GM10248 (cell line): ENCODE results near the gene CFAP90.

ENCODE experiments used
- CTCF ChIA-PET: fragments of 300-600 bp; sonication (Branson Sonifier 250); formaldehyde crosslinking; extraction: SDS; loops from one replicate; lab custom pipeline; 2021; ENCODE audit warnings: antibody characterized with exemption; lab: Yijun Ruan, JAX
- POLR2A ChIA-PET: fragments of 350-650 bp; sonication (Branson Sonifier 250); formaldehyde crosslinking; extraction: SDS; loops from one replicate; lab custom pipeline; 2020; ENCODE audit warnings: antibody characterized with exemption; lab: Yijun Ruan, JAX
- DNase-seq: peaks from one replicate; pipeline ENCODE4 v3.0.0; 2012; ENCODE audit errors: extremely low spot score
- CTCF ChIP-seq: IDR thresholded peaks from 2 replicates; pipeline ENCODE4 v1.5.1; 2012; ENCODE audit warnings: mild to moderate bottlenecking, low read depth; ENCODE audit errors: extremely low read depth, missing control alignments, control extremely low read depth

CFAP90 gene

GRCh38 chr5:7869474-7870136, 18.7 kb upstream of the CFAP90 start:
- CTCF ChIA-PET = interaction anchor here (1.0 to 3.6 kb wide), 6 partner anchors 8 to 1338 kb away, joined by 3 to 13 read pairs (median 7); no protein-coding TSS in a partner anchor
- TF ChIP-seq CTCF = no peak
- peak; percentile 32 for DNase-seq
- POLR2A ChIA-PET = interaction anchor here (1.0 kb wide), 1 partner anchor 11 kb away, joined by 4 read pairs; no protein-coding TSS in a partner anchor

- DNase-seq = peak; percentile 94
- TF ChIP-seq CTCF = no peak
- ChIA-PET POLR2A (interaction anchor here (0.6 to 1.0 kb wide), 2 partner anchors 9 to 10 kb away, joined by 3 to 4 read pairs; no protein-coding TSS in a partner anchor), CTCF (interaction anchor here (1.1 to 3.6 kb wide), 7 partner anchors 9 to 1338 kb away, joined by 3 to 13 read pairs (median 4); no protein-coding TSS in a partner anchor)
These were observed 18.0 kb upstream of the CFAP90 start, which contains the start of the genes FASTKD3 and MTRR for GRCh38 chr5:7868773-7869473. Gene FASTKD3, minus strand, starts transcription at chr5:7869031. Its CDS starts 948 bp downstream, at chr5:7868083. Gene MTRR, plus strand, starts transcription at chr5:7869148. Its CDS starts 1,647 bp downstream, at chr5:7870795.

GRCh38 chr5:7868427-7868772, 17.5 kb upstream of the CFAP90 start:
- ChIA-PET POLR2A (interaction anchor here (0.6 to 1.0 kb wide), 2 partner anchors 10 kb away, joined by 3 to 4 read pairs; no protein-coding TSS in a partner anchor), CTCF (interaction anchor here (1.1 to 3.6 kb wide), 7 partner anchors 9 to 1339 kb away, joined by 3 to 13 read pairs (median 4); no protein-coding TSS in a partner anchor)
- no peak for TF ChIP-seq CTCF
- DNase-seq = no peak

GRCh38 chr5:7867260-7867659, 16.3 kb upstream of the CFAP90 start:
- no peak for DNase-seq
- POLR2A ChIA-PET = no interaction called here
- TF ChIP-seq CTCF = no peak
- CTCF ChIA-PET = interaction anchor here (0.8 to 3.6 kb wide), 4 partner anchors 9 to 121 kb away, joined by 3 to 13 read pairs (median 6); no protein-coding TSS in a partner anchor

GRCh38 chr5:7866196-7866595, 15.3 kb upstream of the CFAP90 start:
- ChIA-PET POLR2A (no interaction called here), CTCF (interaction anchor here (2.6 to 3.6 kb wide), 2 partner anchors 8 to 11 kb away, joined by 10 to 13 read pairs; no protein-coding TSS in a partner anchor)
- TF ChIP-seq CTCF = no peak
- no peak for DNase-seq

- ChIA-PET CTCF (interaction anchor here (0.7 to 2.6 kb wide), 13 partner anchors 8 to 1092 kb away, joined by 3 to 11 read pairs (median 4); partner anchors contain the start of genes FASTKD3 and MTRR), POLR2A (interaction anchor here (1.6 kb wide), 1 partner anchor 11 kb away, joined by 4 read pairs; the partner anchor contains the start of genes FASTKD3 and MTRR)
- DNase-seq = no peak
- no peak for TF ChIP-seq CTCF
These were observed 7.1 kb upstream of the CFAP90 start for GRCh38 chr5:7857926-7858632.
